Esophagus muscularis mucosa (tissue), 3 donors: ENCODE measurements around the gene CALCOCO1.

Experiments used
- CTCF ChIP-seq, 3 experiments: fragments of 200-600 bp in 2 of 3; fragments of 450-650 bp in 1 of 3; sonication (generic) in 2 of 3; IDR thresholded peaks; one replicate each; pipeline ENCODE4 v1.5.1; 2017 to 2019; ENCODE audit warnings: antibody characterized with exemption in 3 of 3, mild to moderate bottlenecking in 2 of 3, moderate library complexity in 1 of 3
- POLR2AphosphoS5 ChIP-seq, 2 donors: sonication (generic); formaldehyde crosslinking; IDR thresholded peaks; one replicate each; pipeline ENCODE4 v1.6.1; 2017; ENCODE audit warnings: antibody characterized with exemption in 2 of 2

- TF ChIP-seq CTCF (IDR thresholded peaks at IDR 0.05) (no peak), POLR2AphosphoS5 (IDR thresholded peaks at IDR 0.05) (no peak)
These were observed 56.3 kb downstream of the CALCOCO1 start for GRCh38 chr12:53670971-53671370.
